Esophagus squamous epithelium (tissue), 4 donors: Measurements from ENCODE around the gene WDR19.

Experiments used
- POLR2A ChIP-seq, 4 donors: fragments of 450-650 bp; IDR thresholded peaks; one replicate each; pipeline ENCODE4 v1.6.1; 2017; ENCODE audit warnings: antibody characterized with exemption in 4 of 4, mild to moderate bottlenecking in 4 of 4, moderate library complexity in 3 of 4
- TF ChIP-seq, protein P1 (sequence below), 6 experiments: fragments of 450-650 bp in 4 of 6; fragments of 200-600 bp in 2 of 6; sonication (generic) in 2 of 6; IDR thresholded peaks; one replicate each; pipeline ENCODE4 v1.5.1; 2016 to 2019; ENCODE audit warnings: antibody characterized with exemption in 6 of 6, mild to moderate bottlenecking in 4 of 6, moderate library complexity in 4 of 6

DNA sequence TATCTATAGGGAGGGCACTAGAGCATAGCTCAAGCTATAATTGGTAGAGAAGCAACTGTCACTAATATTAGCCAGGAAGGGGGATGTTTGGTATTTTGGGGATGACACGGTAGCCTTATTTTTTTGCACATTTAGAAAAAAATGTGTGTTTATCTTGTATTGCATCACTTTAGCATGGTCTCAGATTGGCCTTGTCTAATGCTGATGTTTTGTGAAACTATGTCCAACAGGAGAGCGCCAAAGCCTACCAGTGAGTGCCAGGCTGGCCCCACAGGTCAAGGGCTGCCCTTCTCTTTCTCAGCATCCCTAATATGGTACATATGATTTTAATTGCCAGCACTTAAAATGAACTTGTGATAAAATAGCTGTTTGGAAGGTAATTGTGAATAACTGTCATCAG lies 24.8 kb upstream of the WDR19 start:
- TF ChIP-seq POLR2A (IDR thresholded peaks at IDR 0.05), result no peak
- TF ChIP-seq, protein P1, sequence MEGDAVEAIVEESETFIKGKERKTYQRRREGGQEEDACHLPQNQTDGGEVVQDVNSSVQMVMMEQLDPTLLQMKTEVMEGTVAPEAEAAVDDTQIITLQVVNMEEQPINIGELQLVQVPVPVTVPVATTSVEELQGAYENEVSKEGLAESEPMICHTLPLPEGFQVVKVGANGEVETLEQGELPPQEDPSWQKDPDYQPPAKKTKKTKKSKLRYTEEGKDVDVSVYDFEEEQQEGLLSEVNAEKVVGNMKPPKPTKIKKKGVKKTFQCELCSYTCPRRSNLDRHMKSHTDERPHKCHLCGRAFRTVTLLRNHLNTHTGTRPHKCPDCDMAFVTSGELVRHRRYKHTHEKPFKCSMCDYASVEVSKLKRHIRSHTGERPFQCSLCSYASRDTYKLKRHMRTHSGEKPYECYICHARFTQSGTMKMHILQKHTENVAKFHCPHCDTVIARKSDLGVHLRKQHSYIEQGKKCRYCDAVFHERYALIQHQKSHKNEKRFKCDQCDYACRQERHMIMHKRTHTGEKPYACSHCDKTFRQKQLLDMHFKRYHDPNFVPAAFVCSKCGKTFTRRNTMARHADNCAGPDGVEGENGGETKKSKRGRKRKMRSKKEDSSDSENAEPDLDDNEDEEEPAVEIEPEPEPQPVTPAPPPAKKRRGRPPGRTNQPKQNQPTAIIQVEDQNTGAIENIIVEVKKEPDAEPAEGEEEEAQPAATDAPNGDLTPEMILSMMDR (IDR thresholded peaks at IDR 0.05), result no peak
